WTC11 (cell line): ENCODE results near the gene IL16. TPM values are rescaled to one million over a fixed set of nuclear protein-coding genes. Genes with fewer than 3 reads are reported as not detected.

Experiments used
- ATAC-seq: fragments of 200-7000 bp; cut with Tn5 transposase; 2 replicates; pipeline ENCODE4 v1.10.0; 2021; ENCODE audit warnings: mild to moderate bottlenecking, moderate library complexity
- CTCF ChIA-PET: fragments of 300-600 bp; sonication (Branson Sonifier 250); formaldehyde crosslinking; loops from one replicate; lab custom pipeline; 2021; ENCODE audit warnings: antibody characterized with exemption; lab: Charles Lee
- POLR2A ChIA-PET: fragments of 350-600 bp; sonication (Branson Sonifier 250); formaldehyde crosslinking; loops from one replicate; lab custom pipeline; 2021; ENCODE audit warnings: antibody characterized with exemption; lab: Charles Lee
- DNase-seq: peaks from one replicate; pipeline ENCODE4 v3.0.0; 2021; ENCODE audit warnings: low spot score
- H3K27ac Mint-ChIP-seq: 2 replicates; pipeline ENCODE4 v1.8.0; 2021; ENCODE audit warnings: mixed read lengths
- H3K27me3 Mint-ChIP-seq: 2 replicates; pipeline ENCODE4 v1.8.0; 2021; ENCODE audit warnings: low read depth, mild to moderate bottlenecking, moderate library complexity, mixed read lengths
- H3K36me3 Mint-ChIP-seq: 2 replicates; pipeline ENCODE4 v1.8.0; 2021; ENCODE audit warnings: mixed read lengths
- H3K4me1 Mint-ChIP-seq: 2 replicates; pipeline ENCODE4 v1.8.0; 2022; ENCODE audit warnings: mixed read lengths
- H3K4me3 Mint-ChIP-seq: 2 replicates; pipeline ENCODE4 v1.8.0; 2021; ENCODE audit warnings: mild to moderate bottlenecking, moderate library complexity, mixed read lengths
- H3K9me3 Mint-ChIP-seq: 2 replicates; pipeline ENCODE4 v1.8.0; 2021; ENCODE audit warnings: mixed read lengths
- ATF1 ChIP-seq: sonication (generic); formaldehyde crosslinking; IDR thresholded peaks from 2 replicates; pipeline ENCODE4 v1.8.1; 2023; ENCODE audit warnings: mild to moderate bottlenecking, moderate library complexity, missing genetic modification reagents
- ATF2 ChIP-seq: sonication (generic); formaldehyde crosslinking; IDR thresholded peaks from 2 replicates; pipeline ENCODE4 v1.8.1; 2022; ENCODE audit warnings: low read depth, missing genetic modification reagents, borderline replicate concordance
- ATF6 ChIP-seq: sonication (generic); formaldehyde crosslinking; IDR thresholded peaks from 2 replicates; pipeline ENCODE4 v1.8.1; 2023; ENCODE audit warnings: mild to moderate bottlenecking, missing genetic modification reagents
- CBFB ChIP-seq: sonication (generic); formaldehyde crosslinking; IDR thresholded peaks from 2 replicates; pipeline ENCODE4 v1.8.1; 2022; ENCODE audit warnings: mild to moderate bottlenecking, low read depth, missing genetic modification reagents
- CREB1 ChIP-seq: sonication (generic); formaldehyde crosslinking; IDR thresholded peaks from 2 replicates; pipeline ENCODE4 v1.8.0; 2023; ENCODE audit warnings: mild to moderate bottlenecking, missing genetic modification reagents
- EMX1 ChIP-seq: fragments of 250-450 bp; sonication (Bioruptor Pico); IDR thresholded peaks from 2 replicates; pipeline ENCODE4 v1.8.0; 2021; ENCODE audit warnings: mild to moderate bottlenecking
- GRHL2 ChIP-seq: fragments of 250-450 bp; sonication (Bioruptor Pico); IDR thresholded peaks from 2 replicates; pipeline ENCODE4 v1.8.0; 2022; ENCODE audit warnings: mild to moderate bottlenecking, moderate library complexity; ENCODE audit not compliant: insufficient replicate concordance, severe bottlenecking
- KAT7 ChIP-seq: sonication (generic); formaldehyde crosslinking; IDR thresholded peaks from 2 replicates; pipeline ENCODE4 v1.8.1; 2023; ENCODE audit warnings: missing genetic modification reagents, mild to moderate bottlenecking, borderline replicate concordance
- MXD4 ChIP-seq: fragments of 250-450 bp; sonication (Bioruptor Pico); IDR thresholded peaks from 2 replicates; pipeline ENCODE4 v1.8.0; 2021; ENCODE audit warnings: mild to moderate bottlenecking, moderate library complexity, borderline replicate concordance
- NFE2L1 ChIP-seq: sonication (generic); formaldehyde crosslinking; IDR thresholded peaks from 2 replicates; pipeline ENCODE4 v1.8.1; 2023; ENCODE audit warnings: missing genetic modification reagents
- NFYB ChIP-seq: sonication (generic); formaldehyde crosslinking; conservative IDR thresholded peaks from 2 replicates; pipeline ENCODE4 v1.8.0; 2022; ENCODE audit warnings: low read depth, missing genetic modification reagents
- PREB ChIP-seq: sonication (generic); formaldehyde crosslinking; IDR thresholded peaks from 2 replicates; pipeline ENCODE4 v1.8.1; 2022; ENCODE audit warnings: mild to moderate bottlenecking, missing genetic modification reagents, moderate library complexity, borderline replicate concordance
- SMAD3 ChIP-seq: sonication (generic); formaldehyde crosslinking; IDR thresholded peaks from 2 replicates; pipeline ENCODE4 v1.8.0; 2022; ENCODE audit warnings: missing genetic modification reagents, mild to moderate bottlenecking, borderline replicate concordance
- SP1 ChIP-seq: sonication (generic); formaldehyde crosslinking; conservative IDR thresholded peaks from 2 replicates; pipeline ENCODE4 v1.8.1; 2022; ENCODE audit warnings: missing genetic modification reagents
- ZNF121 ChIP-seq: sonication (generic); formaldehyde crosslinking; IDR thresholded peaks from 2 replicates; pipeline ENCODE4 v1.8.0; 2023; ENCODE audit warnings: missing genetic modification reagents
- ZNF138 ChIP-seq: sonication (generic); formaldehyde crosslinking; conservative IDR thresholded peaks from 2 replicates; pipeline ENCODE4 v1.8.1; 2022; ENCODE audit warnings: mild to moderate bottlenecking, moderate library complexity, missing genetic modification reagents
- ZNF423 ChIP-seq: fragments of 250-450 bp; sonication (Bioruptor Pico); IDR thresholded peaks from 2 replicates; pipeline ENCODE4 v2.1.2; 2022; ENCODE audit warnings: mild to moderate bottlenecking, moderate library complexity
- total RNA-seq: library from RNA; stranded (reverse); gene quantifications from 3 replicates; pipeline ENCODE4 v1.2.3, GENCODE V29; 2021
- TF ChIP-seq, protein P1 (sequence below): fragments of 200-600 bp; IDR thresholded peaks from 2 replicates; pipeline ENCODE4 v1.8.0; 2022; ENCODE audit warnings: antibody characterized with exemption
- TF ChIP-seq, protein P2 (sequence below): sonication (generic); formaldehyde crosslinking; IDR thresholded peaks from 2 replicates; pipeline ENCODE4 v1.8.0; 2022; ENCODE audit warnings: mild to moderate bottlenecking, missing genetic modification reagents

Gene IL16
- total RNA-seq, 1 experiment from 2014 or later, result 0.61 TPM

DNA sequence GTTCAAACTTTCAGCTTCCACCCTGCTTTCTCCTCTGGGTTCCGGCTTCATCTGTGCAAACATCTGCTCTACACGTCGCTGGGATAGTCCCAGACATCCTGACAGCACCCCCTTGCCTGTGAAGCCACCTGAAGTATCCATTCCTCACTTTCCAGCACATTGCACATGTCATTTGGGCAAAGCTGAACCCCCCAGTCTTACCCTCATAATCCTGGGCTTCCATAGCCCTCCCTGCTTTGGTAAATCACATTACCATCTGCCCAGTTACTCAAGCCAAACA lies 84.7 kb downstream of the IL16 start (continued):
- no peak for TF ChIP-seq PREB (CRISPR knock-in tag)
- no peak for TF ChIP-seq NFE2L1
- no peak for TF ChIP-seq ZNF121 (CRISPR knock-in tag)

DNA sequence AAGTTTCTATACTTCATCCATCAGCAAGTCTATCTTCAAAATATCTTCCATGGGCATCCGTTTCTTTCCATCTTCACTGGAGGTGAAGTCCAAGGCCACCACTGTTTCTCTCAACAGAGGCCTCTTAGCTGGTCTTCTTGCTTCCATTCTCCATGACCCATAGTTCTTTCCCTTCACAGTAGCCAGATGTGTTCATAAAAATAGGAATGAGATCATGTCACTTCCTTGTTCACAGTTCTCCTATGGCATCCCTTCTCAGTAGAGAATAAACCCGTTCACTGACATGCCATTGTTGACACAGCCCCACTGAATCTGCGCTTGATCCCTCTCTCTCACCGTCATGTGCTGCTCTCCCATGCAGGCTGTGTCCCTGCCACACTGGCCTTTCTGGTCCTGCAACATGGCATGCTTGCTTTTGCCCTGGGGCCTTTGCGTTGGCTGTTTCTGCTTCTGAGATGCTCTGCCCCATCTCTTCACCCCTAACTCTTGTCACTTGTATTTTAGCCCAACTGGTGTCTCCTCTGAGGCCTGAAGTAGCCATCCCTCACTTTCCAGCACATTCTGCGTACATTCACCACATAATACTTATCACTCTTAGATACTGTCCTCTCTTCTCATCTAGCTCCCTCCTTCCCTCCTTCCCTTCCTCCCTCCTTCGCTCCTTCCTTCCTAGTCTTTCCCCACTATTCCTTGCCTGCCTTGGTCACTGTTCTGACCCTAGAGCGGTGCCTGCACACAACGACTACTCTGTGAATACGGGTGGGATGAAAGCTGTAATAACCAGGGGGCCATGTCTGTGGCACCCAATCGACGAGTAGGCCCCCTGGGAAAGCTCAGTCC lies 85.3 kb downstream of the IL16 start:
- DNase-seq, result no peak

More for the DNA sequence above, 85.3 kb downstream of the IL16 start:
- no peak overlapping the region for H3K27ac Mint-ChIP-seq
- CTCF ChIA-PET, result interaction anchor here (1.3 to 4.3 kb wide), 2 partner anchors 16 to 119 kb away, joined by 4 to 23 read pairs; no protein-coding TSS in a partner anchor
- no peak overlapping the region for H3K4me3 Mint-ChIP-seq
- no peaks in the 10 kb centered on the region for H3K4me1 Mint-ChIP-seq
- peaks cover 21% of the 10 kb centered on the region for H3K9me3 Mint-ChIP-seq
- peaks cover 13% of the 10 kb centered on the region for H3K36me3 Mint-ChIP-seq
- POLR2A ChIA-PET, result interaction anchor here (0.6 kb wide), 1 partner anchor 786 kb away, joined by 3 read pairs; no protein-coding TSS in a partner anchor
- H3K27me3 Mint-ChIP-seq, result peaks cover 1% of the 10 kb centered on the region
- TF ChIP-seq ZNF138 (CRISPR knock-in tag), result no peak
- TF ChIP-seq GRHL2 (CRISPR knock-in tag), result no peak
- TF ChIP-seq NFYB, result no peak
- no peak for TF ChIP-seq SMAD3 (CRISPR knock-in tag)
- TF ChIP-seq SP1 (CRISPR knock-in tag), result no peak
- TF ChIP-seq CREB1 (CRISPR knock-in tag), result no peak
- no peak for TF ChIP-seq ATF2 (CRISPR knock-in tag)
- TF ChIP-seq EMX1 (CRISPR knock-in tag), result no peak
- TF ChIP-seq, protein P1, sequence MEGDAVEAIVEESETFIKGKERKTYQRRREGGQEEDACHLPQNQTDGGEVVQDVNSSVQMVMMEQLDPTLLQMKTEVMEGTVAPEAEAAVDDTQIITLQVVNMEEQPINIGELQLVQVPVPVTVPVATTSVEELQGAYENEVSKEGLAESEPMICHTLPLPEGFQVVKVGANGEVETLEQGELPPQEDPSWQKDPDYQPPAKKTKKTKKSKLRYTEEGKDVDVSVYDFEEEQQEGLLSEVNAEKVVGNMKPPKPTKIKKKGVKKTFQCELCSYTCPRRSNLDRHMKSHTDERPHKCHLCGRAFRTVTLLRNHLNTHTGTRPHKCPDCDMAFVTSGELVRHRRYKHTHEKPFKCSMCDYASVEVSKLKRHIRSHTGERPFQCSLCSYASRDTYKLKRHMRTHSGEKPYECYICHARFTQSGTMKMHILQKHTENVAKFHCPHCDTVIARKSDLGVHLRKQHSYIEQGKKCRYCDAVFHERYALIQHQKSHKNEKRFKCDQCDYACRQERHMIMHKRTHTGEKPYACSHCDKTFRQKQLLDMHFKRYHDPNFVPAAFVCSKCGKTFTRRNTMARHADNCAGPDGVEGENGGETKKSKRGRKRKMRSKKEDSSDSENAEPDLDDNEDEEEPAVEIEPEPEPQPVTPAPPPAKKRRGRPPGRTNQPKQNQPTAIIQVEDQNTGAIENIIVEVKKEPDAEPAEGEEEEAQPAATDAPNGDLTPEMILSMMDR, result no peak
- TF ChIP-seq, protein P2, sequence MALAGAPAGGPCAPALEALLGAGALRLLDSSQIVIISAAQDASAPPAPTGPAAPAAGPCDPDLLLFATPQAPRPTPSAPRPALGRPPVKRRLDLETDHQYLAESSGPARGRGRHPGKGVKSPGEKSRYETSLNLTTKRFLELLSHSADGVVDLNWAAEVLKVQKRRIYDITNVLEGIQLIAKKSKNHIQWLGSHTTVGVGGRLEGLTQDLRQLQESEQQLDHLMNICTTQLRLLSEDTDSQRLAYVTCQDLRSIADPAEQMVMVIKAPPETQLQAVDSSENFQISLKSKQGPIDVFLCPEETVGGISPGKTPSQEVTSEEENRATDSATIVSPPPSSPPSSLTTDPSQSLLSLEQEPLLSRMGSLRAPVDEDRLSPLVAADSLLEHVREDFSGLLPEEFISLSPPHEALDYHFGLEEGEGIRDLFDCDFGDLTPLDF (CRISPR knock-in tag), result no peak
- TF ChIP-seq KAT7 (CRISPR knock-in tag), result no peak
- TF ChIP-seq CBFB (CRISPR knock-in tag), result no peak
- no peak for TF ChIP-seq ATF1
- TF ChIP-seq ATF6 (CRISPR knock-in tag), result no peak
- no peak for TF ChIP-seq MXD4
- TF ChIP-seq ZNF423 (CRISPR knock-in tag), result no peak
- no peak for ATAC-seq
